ENCODE data around the gene GTF2E1.

DNA sequence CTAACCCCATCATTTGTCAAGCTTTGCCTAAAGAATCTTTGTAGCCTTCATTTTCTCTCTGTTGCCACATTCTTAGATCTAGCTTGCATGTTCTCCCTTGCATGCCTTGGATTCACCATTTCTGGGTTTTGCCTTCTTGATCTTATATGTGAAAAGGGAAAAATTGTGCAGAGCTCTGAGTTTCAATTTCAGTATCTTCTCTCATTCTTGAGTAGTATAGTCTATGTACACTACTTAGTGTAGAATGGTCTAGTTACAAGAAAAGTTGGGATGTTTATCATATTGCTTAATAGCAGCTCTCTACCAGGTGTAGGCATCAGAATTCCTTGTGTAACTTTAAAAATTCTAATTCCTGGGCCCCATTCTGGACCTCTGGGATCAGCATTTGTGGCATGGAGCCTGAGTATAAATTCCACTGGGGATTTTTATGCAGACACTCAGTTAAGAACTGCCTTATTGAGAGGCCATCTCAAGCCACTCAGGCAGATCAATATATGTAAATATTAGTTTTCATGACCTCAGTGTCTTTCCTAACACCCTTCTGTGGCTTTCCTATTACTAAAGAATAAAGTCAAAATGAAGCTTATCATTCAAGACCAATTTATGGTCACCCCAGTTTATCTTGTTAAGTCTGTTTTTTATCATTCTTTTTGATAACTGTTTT lies 23.4 kb downstream of the GTF2E1 start:
- TF ChIP-seq ZNF274 (IDR thresholded peaks at IDR 0.05; ENCODE audit: low read depth, low read length): no peak
- TF ChIP-seq YY1 (IDR thresholded peaks at IDR 0.05; ENCODE audit: insufficient read depth, insufficient read length): no peak

All from NT2/D1 (cell line).